GM23338 (cell line): ENCODE measurements around the gene MRPS12. TPM values are rescaled to one million over a fixed set of nuclear protein-coding genes. Genes with fewer than 3 reads are reported as not detected.

Source experiments
- ATAC-seq: fragments of 200-7000 bp; cut with Tn5 transposase; 3 replicates; pipeline ENCODE4 v1.9.1; 2020
- DNase-seq: peaks from one replicate; pipeline ENCODE4 v3.0.0-alpha.2; 2015; ENCODE audit warnings: low spot score
- H2AFZ ChIP-seq: fragments of 200-600 bp; sonication (generic); 2 replicates; pipeline ENCODE4 v1.8.0; 2016; ENCODE audit warnings: antibody characterized with exemption, mild to moderate bottlenecking, moderate library complexity
- H3F3A ChIP-seq: fragments of 200-600 bp; sonication (generic); replicated peaks from 2 replicates; pipeline ENCODE4 v1.8.0; 2017; ENCODE audit warnings: antibody characterized with exemption, mixed run types, low read depth
- H3K27ac ChIP-seq: fragments of 200-600 bp; sonication (generic); 2 replicates; pipeline ENCODE4 v1.6.1; 2016; ENCODE audit warnings: low read depth
- H3K27me3 ChIP-seq: fragments of 200-600 bp; sonication (generic); 2 replicates; pipeline ENCODE4 v1.8.0; 2016; ENCODE audit warnings: mild to moderate bottlenecking, mixed run types, moderate library complexity; ENCODE audit not compliant: insufficient read depth
- H3K36me3 ChIP-seq: fragments of 200-600 bp; sonication (generic); 2 replicates; pipeline ENCODE4 v1.8.0; 2016; ENCODE audit warnings: mild to moderate bottlenecking; ENCODE audit not compliant: insufficient read depth
- H3K4me1 ChIP-seq: fragments of 200-600 bp; sonication (generic); 2 replicates; pipeline ENCODE4 v1.8.0; 2016; ENCODE audit warnings: mild to moderate bottlenecking, moderate library complexity; ENCODE audit not compliant: insufficient read depth
- H3K4me2 ChIP-seq: fragments of 200-600 bp; sonication (generic); 2 replicates; pipeline ENCODE4 v1.7.1; 2017; ENCODE audit warnings: mixed run types
- H3K4me3 ChIP-seq: fragments of 200-600 bp; sonication (generic); 2 replicates; pipeline ENCODE4 v1.6.1; 2016; ENCODE audit warnings: mixed run types
- H3K79me2 ChIP-seq: fragments of 200-600 bp; sonication (generic); replicated peaks from 2 replicates; pipeline ENCODE4 v1.8.0; 2017; ENCODE audit warnings: mild to moderate bottlenecking; ENCODE audit not compliant: insufficient read depth
- H3K9me2 ChIP-seq: fragments of 200-600 bp; sonication (generic); 2 replicates; pipeline ENCODE4 v1.8.0; 2017; ENCODE audit not compliant: insufficient read depth
- H4K20me1 ChIP-seq: fragments of 200-600 bp; sonication (generic); replicated peaks from 2 replicates; pipeline ENCODE4 v1.8.0; 2017; ENCODE audit warnings: mild to moderate bottlenecking; ENCODE audit not compliant: insufficient read depth
- H3K27ac Mint-ChIP-seq: 2 replicates; pipeline ENCODE4 v1.8.0; 2020; ENCODE audit warnings: inconsistent platforms, mild to moderate bottlenecking, moderate library complexity, mixed read lengths
- H3K27me3 Mint-ChIP-seq: 3 replicates; pipeline ENCODE4 v1.8.0; 2022; ENCODE audit warnings: low read depth, mild to moderate bottlenecking, moderate library complexity, mixed read lengths, inconsistent platforms; ENCODE audit not compliant: insufficient read depth, poor library complexity
- H3K36me3 Mint-ChIP-seq: 3 replicates; pipeline ENCODE4 v1.8.0; 2021; ENCODE audit warnings: low read depth, mild to moderate bottlenecking, inconsistent platforms, moderate library complexity, mixed read lengths
- H3K4me1 Mint-ChIP-seq: 3 replicates; pipeline ENCODE4 v1.8.0; 2020; ENCODE audit warnings: mild to moderate bottlenecking, inconsistent platforms, mixed read lengths
- H3K4me3 Mint-ChIP-seq: 3 replicates; pipeline ENCODE4 v1.8.0; 2021; ENCODE audit warnings: moderate library complexity, mild to moderate bottlenecking, inconsistent platforms, mixed read lengths
- H3K9me3 Mint-ChIP-seq: 3 replicates; pipeline ENCODE4 v1.8.0; 2020; ENCODE audit warnings: moderate library complexity, mild to moderate bottlenecking, inconsistent platforms, mixed read lengths
- CREB1 ChIP-seq: fragments of 250-450 bp; sonication (Bioruptor Pico); IDR thresholded peaks from 2 replicates; pipeline ENCODE4 v1.5.0; 2020; ENCODE audit warnings: low read depth, mild to moderate bottlenecking, moderate library complexity
- EZH2 ChIP-seq: fragments of 200-600 bp; sonication (generic); IDR thresholded peaks from one replicate; pipeline ENCODE4 v1.8.0; 2017; ENCODE audit warnings: antibody characterized with exemption, mild to moderate bottlenecking, low read depth; ENCODE audit not compliant: unreplicated experiment
- EZH2phosphoT487 ChIP-seq: fragments of 200-600 bp; sonication (generic); IDR thresholded peaks from one replicate; pipeline ENCODE4 v1.8.1; 2018; ENCODE audit warnings: antibody characterized with exemption; ENCODE audit not compliant: unreplicated experiment
- JUNB ChIP-seq: IDR thresholded peaks from one replicate; pipeline ENCODE4 v1.6.1; 2016; ENCODE audit warnings: antibody characterized with exemption; ENCODE audit not compliant: unreplicated experiment
- NANOG ChIP-seq: IDR thresholded peaks from 2 replicates; pipeline ENCODE4 v1.6.1; 2016; ENCODE audit warnings: antibody characterized with exemption, borderline replicate concordance
- POLR2AphosphoS5 ChIP-seq: IDR thresholded peaks from 2 replicates; pipeline ENCODE4 v1.6.1; 2016; ENCODE audit warnings: antibody characterized with exemption, low read depth
- STAT1 ChIP-seq: IDR thresholded peaks from one replicate; pipeline ENCODE4 v1.6.1; 2016; ENCODE audit warnings: antibody characterized with exemption; ENCODE audit not compliant: unreplicated experiment
- ZNF114 ChIP-seq: fragments of 250-450 bp; sonication (Bioruptor Pico); IDR thresholded peaks from 2 replicates; pipeline ENCODE4 v1.5.0; 2020; ENCODE audit warnings: mild to moderate bottlenecking, moderate library complexity
- ZNF331 ChIP-seq: fragments of 250-450 bp; sonication (Bioruptor Pico); IDR thresholded peaks from 2 replicates; pipeline ENCODE4 v1.5.0; 2020; ENCODE audit warnings: low read depth, mild to moderate bottlenecking, moderate library complexity
- polyA plus RNA-seq: library from polyadenylated mRNA; unstranded; fragments of >200 nt; fragmentation: Nextera tagmentation; extraction: Ambion mirVana; gene quantifications from 2 replicates; pipeline ENCODE4 v1.2.1, GENCODE V29; 2016
- total RNA-seq: library from RNA; depleted of rRNA; stranded (reverse); fragments of >200 nt; shearing (Covaris generic); gene quantifications from 2 replicates; pipeline ENCODE4 v1.2.3, GENCODE V29; 2014
- TF ChIP-seq, protein P1 (sequence below), 2 experiments: fragments of 200-600 bp in 1 of 2; sonication (generic) in 1 of 2; conservative IDR thresholded peaks; 2 replicates each; pipeline versions ENCODE4 v1.5.1 to v1.6.1; 2016 to 2017; ENCODE audit warnings: antibody characterized with exemption in 2 of 2, low read depth in 2 of 2, mild to moderate bottlenecking in 2 of 2, moderate library complexity in 1 of 2
- TF ChIP-seq, protein P2 (sequence below): fragments of 250-450 bp; sonication (Bioruptor Pico); IDR thresholded peaks from 2 replicates; pipeline ENCODE4 v1.5.0; 2020; ENCODE audit warnings: mild to moderate bottlenecking, moderate library complexity
- TF ChIP-seq, protein P3 (sequence below): IDR thresholded peaks from 2 replicates; pipeline ENCODE4 v1.6.1; 2016; ENCODE audit warnings: antibody characterized with exemption
- TF ChIP-seq, protein P4 (sequence below): IDR thresholded peaks from one replicate; pipeline ENCODE4 v1.6.1; 2018; ENCODE audit warnings: antibody characterized with exemption; ENCODE audit not compliant: unreplicated experiment

MRPS12 gene
- total and polyA plus RNA-seq, 2 experiments from 2014 or later, result 74.1 to 86.3 TPM

DNA sequence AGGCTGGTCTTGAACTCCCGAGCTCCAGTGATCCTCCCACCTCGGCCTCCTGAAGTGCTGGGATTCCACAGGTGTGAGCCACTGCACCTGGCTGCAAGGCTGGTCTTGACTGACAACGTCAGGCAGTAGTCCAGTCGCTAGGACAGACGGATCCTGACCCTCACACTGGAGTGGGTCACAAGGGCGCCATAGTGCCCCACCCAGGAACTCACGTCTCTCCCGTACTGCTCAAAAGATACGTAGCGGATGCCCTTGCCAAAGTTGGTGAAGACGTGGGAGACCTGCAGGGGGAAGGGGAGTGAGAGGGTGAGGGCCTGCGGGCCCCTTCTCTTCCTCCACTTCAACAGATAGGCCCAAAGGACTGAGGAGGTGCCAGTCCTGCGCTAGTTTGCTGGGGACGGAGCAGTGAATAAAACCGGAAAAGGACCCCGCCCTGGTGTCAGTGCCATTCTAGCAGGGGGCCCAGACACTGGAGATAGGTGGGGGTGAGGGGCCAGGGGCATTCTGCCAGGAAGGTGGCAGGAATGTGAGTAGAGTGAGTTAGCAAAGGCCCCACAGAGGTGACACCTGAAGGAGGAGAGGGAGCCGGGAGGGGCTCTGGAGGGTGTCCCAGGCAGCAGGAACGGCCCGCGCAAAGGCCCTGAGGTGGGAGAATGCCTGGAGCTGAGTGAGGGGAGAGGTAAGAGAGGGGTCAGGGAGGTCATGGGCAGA is 11.9 kb downstream of the MRPS12 start:
- Mint-ChIP-seq H3K4me1 (no peaks in the 10 kb centered on the region), H3K36me3 (peaks cover 4% of the 10 kb centered on the region), H3K9me3 (no peaks in the 10 kb centered on the region), H3K27me3 (peaks cover 5% of the 10 kb centered on the region), H3K27ac (no peak overlapping the region), H3K4me3 (no peak overlapping the region)
- ATAC-seq, result no peak
- TF ChIP-seq, protein P1, sequence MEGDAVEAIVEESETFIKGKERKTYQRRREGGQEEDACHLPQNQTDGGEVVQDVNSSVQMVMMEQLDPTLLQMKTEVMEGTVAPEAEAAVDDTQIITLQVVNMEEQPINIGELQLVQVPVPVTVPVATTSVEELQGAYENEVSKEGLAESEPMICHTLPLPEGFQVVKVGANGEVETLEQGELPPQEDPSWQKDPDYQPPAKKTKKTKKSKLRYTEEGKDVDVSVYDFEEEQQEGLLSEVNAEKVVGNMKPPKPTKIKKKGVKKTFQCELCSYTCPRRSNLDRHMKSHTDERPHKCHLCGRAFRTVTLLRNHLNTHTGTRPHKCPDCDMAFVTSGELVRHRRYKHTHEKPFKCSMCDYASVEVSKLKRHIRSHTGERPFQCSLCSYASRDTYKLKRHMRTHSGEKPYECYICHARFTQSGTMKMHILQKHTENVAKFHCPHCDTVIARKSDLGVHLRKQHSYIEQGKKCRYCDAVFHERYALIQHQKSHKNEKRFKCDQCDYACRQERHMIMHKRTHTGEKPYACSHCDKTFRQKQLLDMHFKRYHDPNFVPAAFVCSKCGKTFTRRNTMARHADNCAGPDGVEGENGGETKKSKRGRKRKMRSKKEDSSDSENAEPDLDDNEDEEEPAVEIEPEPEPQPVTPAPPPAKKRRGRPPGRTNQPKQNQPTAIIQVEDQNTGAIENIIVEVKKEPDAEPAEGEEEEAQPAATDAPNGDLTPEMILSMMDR (conservative IDR thresholded peaks at IDR 0.05; ENCODE audit: low read depth in 2 of 2), result no peak
- TF ChIP-seq POLR2AphosphoS5 (no peak), CREB1 (CRISPR knock-in tag) (no peak), JUNB (no peak), EZH2phosphoT487 (no peak), ZNF114 (CRISPR knock-in tag) (no peak), STAT1 (no peak), ZNF331 (CRISPR knock-in tag) (no peak), EZH2 (no peak), NANOG (no peak)
- TF ChIP-seq, protein P2, sequence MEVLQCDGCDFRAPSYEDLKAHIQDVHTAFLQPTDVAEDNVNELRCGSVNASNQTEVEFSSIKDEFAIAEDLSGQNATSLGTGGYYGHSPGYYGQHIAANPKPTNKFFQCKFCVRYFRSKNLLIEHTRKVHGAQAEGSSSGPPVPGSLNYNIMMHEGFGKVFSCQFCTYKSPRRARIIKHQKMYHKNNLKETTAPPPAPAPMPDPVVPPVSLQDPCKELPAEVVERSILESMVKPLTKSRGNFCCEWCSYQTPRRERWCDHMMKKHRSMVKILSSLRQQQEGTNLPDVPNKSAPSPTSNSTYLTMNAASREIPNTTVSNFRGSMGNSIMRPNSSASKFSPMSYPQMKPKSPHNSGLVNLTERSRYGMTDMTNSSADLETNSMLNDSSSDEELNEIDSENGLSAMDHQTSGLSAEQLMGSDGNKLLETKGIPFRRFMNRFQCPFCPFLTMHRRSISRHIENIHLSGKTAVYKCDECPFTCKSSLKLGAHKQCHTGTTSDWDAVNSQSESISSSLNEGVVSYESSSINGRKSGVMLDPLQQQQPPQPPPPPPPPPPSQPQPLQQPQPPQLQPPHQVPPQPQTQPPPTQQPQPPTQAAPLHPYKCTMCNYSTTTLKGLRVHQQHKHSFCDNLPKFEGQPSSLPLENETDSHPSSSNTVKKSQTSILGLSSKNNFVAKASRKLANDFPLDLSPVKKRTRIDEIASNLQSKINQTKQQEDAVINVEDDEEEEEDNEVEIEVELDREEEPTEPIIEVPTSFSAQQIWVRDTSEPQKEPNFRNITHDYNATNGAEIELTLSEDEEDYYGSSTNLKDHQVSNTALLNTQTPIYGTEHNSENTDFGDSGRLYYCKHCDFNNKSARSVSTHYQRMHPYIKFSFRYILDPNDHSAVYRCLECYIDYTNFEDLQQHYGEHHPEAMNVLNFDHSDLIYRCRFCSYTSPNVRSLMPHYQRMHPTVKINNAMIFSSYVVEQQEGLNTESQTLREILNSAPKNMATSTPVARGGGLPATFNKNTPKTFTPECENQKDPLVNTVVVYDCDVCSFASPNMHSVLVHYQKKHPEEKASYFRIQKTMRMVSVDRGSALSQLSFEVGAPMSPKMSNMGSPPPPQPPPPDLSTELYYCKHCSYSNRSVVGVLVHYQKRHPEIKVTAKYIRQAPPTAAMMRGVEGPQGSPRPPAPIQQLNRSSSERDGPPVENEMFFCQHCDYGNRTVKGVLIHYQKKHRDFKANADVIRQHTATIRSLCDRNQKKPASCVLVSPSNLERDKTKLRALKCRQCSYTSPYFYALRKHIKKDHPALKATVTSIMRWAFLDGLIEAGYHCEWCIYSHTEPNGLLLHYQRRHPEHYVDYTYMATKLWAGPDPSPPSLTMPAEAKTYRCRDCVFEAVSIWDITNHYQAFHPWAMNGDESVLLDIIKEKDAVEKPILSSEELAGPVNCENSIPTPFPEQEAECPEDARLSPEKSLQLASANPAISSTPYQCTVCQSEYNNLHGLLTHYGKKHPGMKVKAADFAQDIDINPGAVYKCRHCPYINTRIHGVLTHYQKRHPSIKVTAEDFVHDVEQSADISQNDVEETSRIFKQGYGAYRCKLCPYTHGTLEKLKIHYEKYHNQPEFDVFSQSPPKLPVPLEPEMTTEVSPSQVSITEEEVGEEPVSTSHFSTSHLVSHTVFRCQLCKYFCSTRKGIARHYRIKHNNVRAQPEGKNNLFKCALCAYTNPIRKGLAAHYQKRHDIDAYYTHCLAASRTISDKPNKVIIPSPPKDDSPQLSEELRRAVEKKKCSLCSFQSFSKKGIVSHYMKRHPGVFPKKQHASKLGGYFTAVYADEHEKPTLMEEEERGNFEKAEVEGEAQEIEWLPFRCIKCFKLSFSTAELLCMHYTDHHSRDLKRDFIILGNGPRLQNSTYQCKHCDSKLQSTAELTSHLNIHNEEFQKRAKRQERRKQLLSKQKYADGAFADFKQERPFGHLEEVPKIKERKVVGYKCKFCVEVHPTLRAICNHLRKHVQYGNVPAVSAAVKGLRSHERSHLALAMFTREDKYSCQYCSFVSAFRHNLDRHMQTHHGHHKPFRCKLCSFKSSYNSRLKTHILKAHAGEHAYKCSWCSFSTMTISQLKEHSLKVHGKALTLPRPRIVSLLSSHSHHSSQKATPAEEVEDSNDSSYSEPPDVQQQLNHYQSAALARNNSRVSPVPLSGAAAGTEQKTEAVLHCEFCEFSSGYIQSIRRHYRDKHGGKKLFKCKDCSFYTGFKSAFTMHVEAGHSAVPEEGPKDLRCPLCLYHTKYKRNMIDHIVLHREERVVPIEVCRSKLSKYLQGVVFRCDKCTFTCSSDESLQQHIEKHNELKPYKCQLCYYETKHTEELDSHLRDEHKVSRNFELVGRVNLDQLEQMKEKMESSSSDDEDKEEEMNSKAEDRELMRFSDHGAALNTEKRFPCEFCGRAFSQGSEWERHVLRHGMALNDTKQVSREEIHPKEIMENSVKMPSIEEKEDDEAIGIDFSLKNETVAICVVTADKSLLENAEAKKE, result no peak
- TF ChIP-seq, protein P3, sequence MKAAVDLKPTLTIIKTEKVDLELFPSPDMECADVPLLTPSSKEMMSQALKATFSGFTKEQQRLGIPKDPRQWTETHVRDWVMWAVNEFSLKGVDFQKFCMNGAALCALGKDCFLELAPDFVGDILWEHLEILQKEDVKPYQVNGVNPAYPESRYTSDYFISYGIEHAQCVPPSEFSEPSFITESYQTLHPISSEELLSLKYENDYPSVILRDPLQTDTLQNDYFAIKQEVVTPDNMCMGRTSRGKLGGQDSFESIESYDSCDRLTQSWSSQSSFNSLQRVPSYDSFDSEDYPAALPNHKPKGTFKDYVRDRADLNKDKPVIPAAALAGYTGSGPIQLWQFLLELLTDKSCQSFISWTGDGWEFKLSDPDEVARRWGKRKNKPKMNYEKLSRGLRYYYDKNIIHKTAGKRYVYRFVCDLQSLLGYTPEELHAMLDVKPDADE, result no peak
- TF ChIP-seq, protein P4, sequence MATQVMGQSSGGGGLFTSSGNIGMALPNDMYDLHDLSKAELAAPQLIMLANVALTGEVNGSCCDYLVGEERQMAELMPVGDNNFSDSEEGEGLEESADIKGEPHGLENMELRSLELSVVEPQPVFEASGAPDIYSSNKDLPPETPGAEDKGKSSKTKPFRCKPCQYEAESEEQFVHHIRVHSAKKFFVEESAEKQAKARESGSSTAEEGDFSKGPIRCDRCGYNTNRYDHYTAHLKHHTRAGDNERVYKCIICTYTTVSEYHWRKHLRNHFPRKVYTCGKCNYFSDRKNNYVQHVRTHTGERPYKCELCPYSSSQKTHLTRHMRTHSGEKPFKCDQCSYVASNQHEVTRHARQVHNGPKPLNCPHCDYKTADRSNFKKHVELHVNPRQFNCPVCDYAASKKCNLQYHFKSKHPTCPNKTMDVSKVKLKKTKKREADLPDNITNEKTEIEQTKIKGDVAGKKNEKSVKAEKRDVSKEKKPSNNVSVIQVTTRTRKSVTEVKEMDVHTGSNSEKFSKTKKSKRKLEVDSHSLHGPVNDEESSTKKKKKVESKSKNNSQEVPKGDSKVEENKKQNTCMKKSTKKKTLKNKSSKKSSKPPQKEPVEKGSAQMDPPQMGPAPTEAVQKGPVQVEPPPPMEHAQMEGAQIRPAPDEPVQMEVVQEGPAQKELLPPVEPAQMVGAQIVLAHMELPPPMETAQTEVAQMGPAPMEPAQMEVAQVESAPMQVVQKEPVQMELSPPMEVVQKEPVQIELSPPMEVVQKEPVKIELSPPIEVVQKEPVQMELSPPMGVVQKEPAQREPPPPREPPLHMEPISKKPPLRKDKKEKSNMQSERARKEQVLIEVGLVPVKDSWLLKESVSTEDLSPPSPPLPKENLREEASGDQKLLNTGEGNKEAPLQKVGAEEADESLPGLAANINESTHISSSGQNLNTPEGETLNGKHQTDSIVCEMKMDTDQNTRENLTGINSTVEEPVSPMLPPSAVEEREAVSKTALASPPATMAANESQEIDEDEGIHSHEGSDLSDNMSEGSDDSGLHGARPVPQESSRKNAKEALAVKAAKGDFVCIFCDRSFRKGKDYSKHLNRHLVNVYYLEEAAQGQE, result no peak
- Histone ChIP-seq H3K36me3 (no peaks in the 10 kb centered on the region), H3K9me2 (no peaks in the 10 kb centered on the region), H3K79me2 (no peaks in the 10 kb centered on the region), H3K4me1 (no peaks in the 10 kb centered on the region), H3K27me3 (no peaks in the 10 kb centered on the region), H4K20me1 (no peaks in the 10 kb centered on the region; the same call in 1 of the 2 replicates), H3K4me2 (no peak overlapping the region), H3K27ac (no peak overlapping the region), H3K4me3 (no peak overlapping the region), H3F3A (no peaks in the 10 kb centered on the region; the same call in 1 of the 2 replicates), H2AFZ (no peak overlapping the region)
- no peak for DNase-seq
